RPMI7951 (cell line): ENCODE data around the gene SLC8A3. TPM values are rescaled to one million over a fixed set of nuclear protein-coding genes. Genes with fewer than 3 reads are reported as not detected.

ENCODE experiments used
- DNase-seq: peaks from one replicate; pipeline ENCODE4 v3.0.0-alpha.2; 2012; ENCODE audit warnings: low read depth
- total RNA-seq: library from RNA; depleted of rRNA; stranded (reverse); fragments of >200 nt; shearing (Covaris generic); gene quantifications from 2 replicates; pipeline ENCODE4 v1.2.3, GENCODE V29; 2014; rRNA removed

The SLC8A3 gene
- total RNA-seq, 1 experiment from 2014 or later, result 4.0 TPM

DNA sequence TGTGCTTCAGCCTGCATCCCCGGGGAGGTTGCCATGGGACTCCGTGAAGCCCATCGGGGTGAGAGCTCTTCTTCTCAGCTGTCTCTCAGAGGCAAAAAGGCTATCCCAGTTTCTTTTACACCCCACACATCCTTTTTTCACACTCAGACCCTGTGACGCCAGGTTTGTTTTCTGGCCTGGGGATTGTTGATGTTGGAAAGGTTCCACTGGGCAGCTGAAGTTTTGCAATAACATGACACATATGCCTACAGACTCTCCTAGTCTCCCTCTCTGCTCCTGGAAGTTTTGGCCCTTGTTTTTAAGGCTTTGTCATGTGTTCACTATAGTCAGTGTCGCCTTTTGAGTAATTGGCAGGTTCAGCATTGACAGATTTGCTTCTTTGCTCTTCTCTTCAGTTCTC is 190.9 kb downstream of the SLC8A3 start:
- DNase-seq, result peak; percentile 76

- DNase-seq, result peak; percentile 55
Observed at GRCh38 chr14:69996216-69996615, 192.5 kb downstream of the SLC8A3 start.

Other genes with a start within 250 kb of the SLC8A3 start
- 62.1 and 65.7 TPM in 2 replicates for gene COX16, start 170.7 kb upstream of the SLC8A3 start, total RNA-seq
- 16.7 and 21.0 TPM in 2 replicates for gene SYNJ2BP, start 228.1 kb upstream of the SLC8A3 start, total RNA-seq